HepG2 (cell line): Measurements from ENCODE around the gene MXD3. TPM values are rescaled to one million over a fixed set of nuclear protein-coding genes. Genes with fewer than 3 reads are reported as not detected.

Experiments used
- ATAC-seq: fragments of 200-7000 bp; cut with Tn5 transposase; 3 replicates; pipeline ENCODE4 v1.9.1; 2020; ENCODE audit warnings: mild to moderate bottlenecking, moderate library complexity
- BruUV-seq: library from RNA; stranded (reverse); fragments of 400-500 nt; replicated peaks from 2 replicates; lab custom pipeline; 2021; lab: Mats Ljungman, UMichigan
- CTCF ChIA-PET: fragments of 300-600 bp; formaldehyde crosslinking; extraction: SDS; loops from one replicate; lab custom pipeline; 2021; ENCODE audit warnings: low total read pairs, inconsistent platforms, low intra/inter-chr PET ratio; lab: Yijun Ruan, JAX
- POLR2A ChIA-PET: fragments of 350-600 bp; sonication (Branson Sonifier 250); formaldehyde crosslinking; loops from one replicate; lab custom pipeline; 2020; ENCODE audit warnings: antibody characterized with exemption, inconsistent platforms; lab: Yijun Ruan, JAX
- DNase-seq: peaks from one replicate; pipeline ENCODE4 v3.0.0-alpha.2; 2015; ENCODE audit warnings: low spot score
- FAIRE-seq: peaks from 3 replicates; lab custom pipeline; 2011; peaks lifted over from hg19 to GRCh38; lab: Jason Lieb, UNC
- H2AFZ ChIP-seq: one replicate; pipeline ENCODE4 v1.6.1; 2011; ENCODE audit warnings: low read length, inconsistent platforms
- H3K27ac ChIP-seq: fragments of 300-600 bp; 3 replicates; pipeline ENCODE4 v1.8.0; 2011; ENCODE audit warnings: mixed run types, mild to moderate bottlenecking, mixed read lengths, low read length, inconsistent platforms; ENCODE audit not compliant: insufficient read depth; ENCODE audit errors: extremely low read length
- H3K27me3 ChIP-seq, 2 experiments: fragments of 200-600 bp in 1 of 2; 2 replicates in 1 of 2; 3 replicates in 1 of 2; pipeline versions ENCODE4 v1.6.0 to v1.8.0; 2011; ENCODE audit warnings: low read length in 2 of 2, mild to moderate bottlenecking in 2 of 2, moderate library complexity in 2 of 2, inconsistent platforms in 1 of 2; ENCODE audit not compliant: insufficient read depth in 2 of 2, control insufficient read depth in 1 of 2
- H3K36me3 ChIP-seq, 2 experiments: fragments of 200-600 bp in 1 of 2; replicated peaks in 1 of 2; 2 replicates in 1 of 2; 3 replicates in 1 of 2; pipeline versions ENCODE4 v1.5.1 to v1.8.0; 2011; ENCODE audit warnings: low read length in 2 of 2, inconsistent platforms in 1 of 2; ENCODE audit not compliant: insufficient read depth in 2 of 2, control insufficient read depth in 1 of 2
- H3K4me1 ChIP-seq: 2 replicates; pipeline ENCODE4 v1.5.1; 2012; ENCODE audit warnings: low read length, inconsistent platforms; ENCODE audit not compliant: insufficient read depth
- H3K4me2 ChIP-seq: 2 replicates; pipeline ENCODE4 v1.6.0; 2011; ENCODE audit warnings: low read depth, low read length, inconsistent platforms
- H3K4me3 ChIP-seq, 3 experiments: fragments of 200-600 bp in 1 of 3; sonication (generic), shearing (Covaris generic) in 1 of 3; replicated peaks in 1 of 3; 2 replicates each; pipeline ENCODE4 v1.5.1; 2011 to 2016; ENCODE audit warnings: low read length in 3 of 3, inconsistent platforms in 2 of 3, low read depth in 2 of 3, mild to moderate bottlenecking in 2 of 3, control low read depth in 1 of 3, mixed read lengths in 1 of 3; ENCODE audit not compliant: insufficient read depth in 1 of 3
- H3K79me2 ChIP-seq: one replicate; pipeline ENCODE4 v1.6.1; 2011; ENCODE audit warnings: low read length, inconsistent platforms; ENCODE audit not compliant: insufficient read depth
- H3K9ac ChIP-seq: 2 replicates; pipeline ENCODE4 v1.6.0; 2011; ENCODE audit warnings: mild to moderate bottlenecking, low read depth, low read length, inconsistent platforms; ENCODE audit not compliant: insufficient read depth
- H3K9me3 ChIP-seq: 2 replicates; pipeline ENCODE4 v1.5.1; 2012; ENCODE audit warnings: mild to moderate bottlenecking, low read length
- H4K20me1 ChIP-seq: 2 replicates; pipeline ENCODE4 v1.6.0; 2011; ENCODE audit warnings: inconsistent platforms, mild to moderate bottlenecking, low read length, moderate library complexity; ENCODE audit not compliant: insufficient read depth
- AGO2 ChIP-seq: fragments of 200-400 bp; formaldehyde crosslinking; optimal IDR thresholded peaks from 2 replicates; pipeline ENCODE3; 2017; ENCODE audit warnings: mild to moderate bottlenecking, low read depth, low read length, moderate library complexity
- AKNA ChIP-seq: sonication (generic); formaldehyde crosslinking; IDR thresholded peaks from 2 replicates; pipeline ENCODE4 v1.4.0; 2020; ENCODE audit warnings: missing genetic modification reagents, borderline replicate concordance
- ATF2 ChIP-seq: sonication (generic); formaldehyde crosslinking; IDR thresholded peaks from 2 replicates; pipeline ENCODE4 v1.4.0; 2020; ENCODE audit warnings: missing genetic modification reagents
- CHD2 ChIP-seq: IDR thresholded peaks from 2 replicates; pipeline ENCODE4 v1.6.1; 2011; ENCODE audit warnings: low read depth, low read length, improper control_type of control experiment
- FOSL1 ChIP-seq: sonication (generic); formaldehyde crosslinking; IDR thresholded peaks from 2 replicates; pipeline ENCODE4 v1.9.0; 2021; ENCODE audit warnings: missing genetic modification reagents, borderline replicate concordance
- ISX ChIP-seq: sonication (generic); formaldehyde crosslinking; conservative IDR thresholded peaks from 2 replicates; pipeline ENCODE4 v1.5.0; 2020; ENCODE audit warnings: missing genetic modification reagents
- RBFOX2 ChIP-seq: fragments of 200-400 bp; formaldehyde crosslinking; IDR thresholded peaks from 2 replicates; pipeline ENCODE4 v1.6.1; 2017; ENCODE audit warnings: low read depth, mild to moderate bottlenecking, low read length
- WGBS: methylation state at CpG from one replicate; pipeline ENCODE4 v1.1.6; 2017; ENCODE audit warnings: low lambda C conversion rate; 5-methylcytosine and 5-hydroxymethylcytosine counted together
- in situ Hi-C: cut with HindIII; loops from 2 replicates; pipeline ENCODE4 v1.10.0; 2017; ENCODE audit warnings: low pct_unique_long_range_greater_than_20kb; ENCODE audit not compliant: extremely low pct_ligation_motif_present
- intact Hi-C: fragments of 100-400 bp; cut with micrococcal nuclease; formaldehyde crosslinking; loops from one replicate; pipeline ENCODE4 v1.10.0; 2022; ENCODE audit not compliant: unreplicated experiment
- polyA plus RNA-seq, 8 experiments: library from polyadenylated mRNA; depleted of rRNA in 3 of 8; stranded (reverse) in 7 of 8; unstranded in 1 of 8; fragments of >200 nt; fragmentation: Illumina TruSeq in 4 of 8; extraction: Trizol in 4 of 8; gene quantifications; 2 replicates each; pipeline versions ENCODE4 v1.2.1 to v1.2.3, GENCODE V29; 2011 to 2016; ENCODE audit warnings: low read depth in 4 of 8, missing spikeins in 1 of 8, mixed read lengths in 1 of 8; ENCODE audit not compliant: insufficient read depth in 1 of 8
- total RNA-seq, 5 experiments: library from RNA; depleted of rRNA; stranded (reverse); fragments of >200 nt; fragmentation: Illumina TruSeq; extraction: Trizol; gene quantifications; 2 replicates each; pipeline ENCODE4 v1.2.3, GENCODE V29; 2016; ENCODE audit warnings: low read depth in 1 of 5

MXD3 gene
- total and polyA plus RNA-seq, 2 of the 13 experiments (the other 11 are each of a cell fraction or from before 2014, with no cell fraction given): 10.5 to 12.8 TPM

- FAIRE-seq: no peak
- ChIA-PET POLR2A (interaction anchor here (1.0 kb wide), 1 partner anchor 40 kb away, joined by 3 read pairs; no protein-coding TSS in a partner anchor), CTCF (interaction anchor here (1.1 kb wide), 1 partner anchor 21 kb away, joined by 4 read pairs; no protein-coding TSS in a partner anchor)
- DNase-seq: no peak
- Histone ChIP-seq H3K4me2 (no peak overlapping the region), H4K20me1 (0 out of 2 replicates have a peak, but pooled peaks cover 3% of the 10 kb centered on the region), H3K36me3 (peaks cover 32 to 72% of the 10 kb centered on the region in 2 experiments), H3K79me2 (peaks cover 22% of the 10 kb centered on the region), H3K4me3 (no peak overlapping the region), H3K27ac (no peak overlapping the region), H2AFZ (no peak overlapping the region), H3K9me3 (no peaks in the 10 kb centered on the region), H3K4me1 (no peaks in the 10 kb centered on the region), H3K9ac (no peak overlapping the region), H3K27me3 (no peaks in the 10 kb centered on the region)
- intact Hi-C loops: no loop called here
- no TSS peak for BruUV-seq
- 98% methylated on average over 8 of the region's 22 CpGs for WGBS
- ATAC-seq: no peak
- TF ChIP-seq AGO2 (peak; percentile 43), CHD2 (no peak)
- in situ Hi-C loops: no loop called here
Measured at GRCh38 chr5:177338251-177339106, 26.8 kb upstream of the MXD3 start.

GRCh38 chr5:177336603-177337494, 25.2 kb upstream of the MXD3 start:
- FAIRE-seq: no peak
- Histone ChIP-seq H3K27ac (no peak overlapping the region), H3K4me3 (no peak overlapping the region), H3K4me2 (no peak overlapping the region), H3K36me3 (peaks cover 42 to 84% of the 10 kb centered on the region in 2 experiments), H3K9ac (no peak overlapping the region), H4K20me1 (0 out of 2 replicates have a peak, but pooled peaks cover 3% of the 10 kb centered on the region), H3K79me2 (peaks cover 13% of the 10 kb centered on the region), H2AFZ (no peak overlapping the region), H3K9me3 (no peaks in the 10 kb centered on the region), H3K4me1 (no peaks in the 10 kb centered on the region), H3K27me3 (no peaks in the 10 kb centered on the region)
- no peak for DNase-seq
- ATAC-seq: no peak
- BruUV-seq: no TSS peak
- in situ Hi-C loops (no loop called here), intact Hi-C loops (loop anchor here (1.0 to 2.0 kb wide), 2 partner anchors 19 to 24 kb away; no protein-coding TSS in a partner anchor)
- TF ChIP-seq AKNA (no peak), FOSL1 (no peak), ISX (no peak), ATF2 (CRISPR knock-in tag) (no peak), RBFOX2 (0 out of 2 replicates have a peak, but pooled peaks have one; percentile 45), AGO2 (peak; percentile 68)
- POLR2A ChIA-PET: interaction anchor here (1.0 kb wide), 2 partner anchors 11 to 13 kb away, joined by 3 read pairs; no protein-coding TSS in a partner anchor
- WGBS: 99% methylated on average over 20 of the region's 36 CpGs
- CTCF ChIA-PET: interaction anchor here (1.2 to 2.9 kb wide), 4 partner anchors 19 to 223 kb away, joined by 3 to 38 read pairs (median 6); no protein-coding TSS in a partner anchor
